ENCODE measurements around the gene ATP2B2.

- TF ChIP-seq CTCF (IDR thresholded peaks at IDR 0.05 in 2 of 3, conservative IDR thresholded peaks at IDR 0.05 in 1 of 3; ENCODE audit: borderline replicate concordance in 1 of 3, insufficient read depth in 1 of 3, low read depth in 2 of 3, low read length in 2 of 3) = no peak
- TF ChIP-seq TCF7L2 (IDR thresholded peaks at IDR 0.05; ENCODE audit: borderline replicate concordance, extremely low read depth, insufficient read depth, insufficient read length) = no peak
- TF ChIP-seq EZH2 (IDR thresholded peaks at IDR 0.05) = no peak
- no peak for TF ChIP-seq MAX (IDR thresholded peaks at IDR 0.05)
- TF ChIP-seq EZH2phosphoT487 (IDR thresholded peaks at IDR 0.05; ENCODE audit: borderline replicate concordance) = no peak
- no peak for TF ChIP-seq CEBPB (IDR thresholded peaks at IDR 0.05; ENCODE audit: low read depth)
- TF ChIP-seq EGR1 (IDR thresholded peaks at IDR 0.05; ENCODE audit: low read depth) = no peak
- TF ChIP-seq POLR2A (IDR thresholded peaks at IDR 0.05; ENCODE audit: borderline replicate concordance, extremely low read depth, insufficient read depth, insufficient read length) = no peak
- TF ChIP-seq SP1 (IDR thresholded peaks at IDR 0.05; ENCODE audit: low read depth) = no peak
- TF ChIP-seq SIN3A (IDR thresholded peaks at IDR 0.05; ENCODE audit: low read depth) = no peak
- no peak for TF ChIP-seq REST (IDR thresholded peaks at IDR 0.05; ENCODE audit: low read depth)
- no peak for TF ChIP-seq RAD21 (IDR thresholded peaks at IDR 0.05; ENCODE audit: low read depth)
Observed at GRCh38 chr3:10400749-10401495, 104.5 kb downstream of the ATP2B2 start.

All from HCT116 (cell line).